H9 (cell line): ENCODE results near the gene SLIT1. TPM values are rescaled to one million over a fixed set of nuclear protein-coding genes. Genes with fewer than 3 reads are reported as not detected.

ENCODE experiments used
- DNase-seq: peaks from one replicate; pipeline ENCODE4 v3.0.0-alpha.2; 2017
- H2AFZ ChIP-seq: one replicate; pipeline ENCODE4 v1.6.1; 2013; ENCODE audit warnings: mild to moderate bottlenecking, low read length, control low read depth, moderate library complexity
- H2AK5ac ChIP-seq: 2 replicates; pipeline ENCODE4 v1.6.1; 2013; ENCODE audit warnings: low read length, control low read depth, mixed read lengths; ENCODE audit not compliant: insufficient read length
- H2BK120ac ChIP-seq: one replicate; pipeline ENCODE4 v1.6.1; 2013; ENCODE audit warnings: low read depth, mild to moderate bottlenecking, low read length, control low read depth, inconsistent platforms; ENCODE audit not compliant: poor library complexity, severe bottlenecking
- H2BK12ac ChIP-seq: 2 replicates; pipeline ENCODE4 v1.6.1; 2013; ENCODE audit warnings: low read length, control low read depth, mixed read lengths, low read depth; ENCODE audit not compliant: insufficient read length
- H2BK15ac ChIP-seq: 2 replicates; pipeline ENCODE4 v1.6.1; 2013; ENCODE audit warnings: low read depth, low read length, control low read depth
- H2BK20ac ChIP-seq: one replicate; pipeline ENCODE4 v1.6.1; 2013; ENCODE audit warnings: low read depth, mild to moderate bottlenecking, low read length, control low read depth, inconsistent platforms; ENCODE audit not compliant: poor library complexity, severe bottlenecking
- H2BK5ac ChIP-seq: 2 replicates; pipeline ENCODE4 v1.6.1; 2013; ENCODE audit warnings: low read length, control low read depth, mixed read lengths; ENCODE audit not compliant: insufficient read length
- H3K14ac ChIP-seq: 2 replicates; pipeline ENCODE4 v1.6.1; 2013; ENCODE audit warnings: low read length, control low read depth; ENCODE audit not compliant: insufficient read depth
- H3K18ac ChIP-seq: 2 replicates; pipeline ENCODE4 v1.6.1; 2013; ENCODE audit warnings: low read depth, mild to moderate bottlenecking, mixed read lengths, low read length, control low read depth; ENCODE audit not compliant: insufficient read length
- H3K23ac ChIP-seq: 2 replicates; pipeline ENCODE4 v1.6.1; 2013; ENCODE audit warnings: low read length, control low read depth, mixed read lengths, low read depth; ENCODE audit not compliant: insufficient read length
- H3K23me2 ChIP-seq: 2 replicates; pipeline ENCODE4 v1.6.1; 2013; ENCODE audit warnings: low read depth, mild to moderate bottlenecking, mixed read lengths, low read length, control low read depth; ENCODE audit not compliant: insufficient read length, poor library complexity, severe bottlenecking
- H3K27ac ChIP-seq: 2 replicates; pipeline ENCODE4 v1.5.1; 2013; ENCODE audit warnings: low read length, control low read depth, mixed read lengths, low read depth; ENCODE audit not compliant: insufficient read length
- H3K27me3 ChIP-seq: 2 replicates; pipeline ENCODE4 v1.6.1; 2013; ENCODE audit warnings: low read length, control low read depth, inconsistent platforms; ENCODE audit not compliant: insufficient read depth
- H3K4ac ChIP-seq: 2 replicates; pipeline ENCODE4 v1.6.1; 2013; ENCODE audit warnings: low read depth, mild to moderate bottlenecking, control low read depth, inconsistent platforms, low read length, moderate library complexity
- H3K4me1 ChIP-seq: 2 replicates; pipeline ENCODE4 v1.6.1; 2013; ENCODE audit warnings: low read length, control low read depth, inconsistent platforms; ENCODE audit not compliant: insufficient read depth
- H3K4me2 ChIP-seq: 2 replicates; pipeline ENCODE4 v1.6.1; 2013; ENCODE audit warnings: low read length, control low read depth, mixed read lengths; ENCODE audit not compliant: insufficient read length, insufficient read depth
- H3K56ac ChIP-seq: 2 replicates; pipeline ENCODE4 v1.6.1; 2013; ENCODE audit warnings: low read depth, mild to moderate bottlenecking, mixed read lengths, low read length, control low read depth; ENCODE audit not compliant: insufficient read length
- H3K79me1 ChIP-seq: 2 replicates; pipeline ENCODE4 v1.6.1; 2013; ENCODE audit warnings: low read depth, mild to moderate bottlenecking, moderate library complexity, low read length, control low read depth, inconsistent platforms; ENCODE audit not compliant: insufficient read depth, poor library complexity, severe bottlenecking
- H3K79me2 ChIP-seq: 2 replicates; pipeline ENCODE4 v1.6.1; 2013; ENCODE audit warnings: low read length, control low read depth, inconsistent platforms; ENCODE audit not compliant: insufficient read depth
- H3K9ac ChIP-seq: 2 replicates; pipeline ENCODE4 v1.6.1; 2013; ENCODE audit warnings: low read length, control low read depth, mixed read lengths; ENCODE audit not compliant: insufficient read length; ENCODE audit errors: extremely low read depth
- H3K9me3 ChIP-seq: one replicate; pipeline ENCODE4 v1.6.1; 2013; ENCODE audit warnings: low read depth, low read length, inconsistent platforms; ENCODE audit not compliant: control insufficient read depth
- H3T11ph ChIP-seq: one replicate; pipeline ENCODE4 v1.6.1; 2013; ENCODE audit warnings: mild to moderate bottlenecking, low read length, control low read depth, inconsistent platforms
- H4K20me1 ChIP-seq: one replicate; pipeline ENCODE4 v1.6.1; 2013; ENCODE audit not compliant: control insufficient read depth, insufficient read length, insufficient read depth
- H4K5ac ChIP-seq: 2 replicates; pipeline ENCODE4 v1.6.1; 2013; ENCODE audit warnings: low read depth, mild to moderate bottlenecking, mixed read lengths, low read length, control low read depth; ENCODE audit not compliant: insufficient read length
- H4K8ac ChIP-seq: replicated peaks from 2 replicates; pipeline ENCODE4 v1.6.1; 2013; ENCODE audit warnings: low read length, control low read depth, mixed read lengths, low read depth; ENCODE audit not compliant: insufficient read length
- H4K91ac ChIP-seq: 2 replicates; pipeline ENCODE4 v1.6.1; 2013; ENCODE audit warnings: low read depth, mild to moderate bottlenecking, moderate library complexity, mixed read lengths, low read length, control low read depth; ENCODE audit not compliant: insufficient read length
- H3K27ac Mint-ChIP-seq, 3 experiments: 2 replicates in 2 of 3; 3 replicates in 1 of 3; pipeline ENCODE4 v1.8.0; 2020 to 2021; ENCODE audit warnings: mixed read lengths in 3 of 3, mild to moderate bottlenecking in 1 of 3, moderate library complexity in 1 of 3
- H3K27me3 Mint-ChIP-seq: 2 replicates; pipeline ENCODE4 v1.8.0; 2021; ENCODE audit warnings: low read depth, mild to moderate bottlenecking, moderate library complexity, mixed read lengths
- H3K36me3 Mint-ChIP-seq, 3 experiments: 2 replicates in 2 of 3; 3 replicates in 1 of 3; pipeline ENCODE4 v1.8.0; 2020 to 2021; ENCODE audit warnings: low read depth in 3 of 3, mixed read lengths in 3 of 3; ENCODE audit not compliant: insufficient read depth in 1 of 3
- H3K4me1 Mint-ChIP-seq, 2 experiments: 2 replicates each; pipeline ENCODE4 v1.8.0; 2020; ENCODE audit warnings: mixed read lengths in 2 of 2
- H3K4me3 Mint-ChIP-seq, 2 experiments: 2 replicates in 1 of 2; 3 replicates in 1 of 2; pipeline ENCODE4 v1.8.0; 2020 to 2021; ENCODE audit warnings: mild to moderate bottlenecking in 2 of 2, mixed read lengths in 2 of 2, moderate library complexity in 1 of 2
- H3K9me3 Mint-ChIP-seq, 2 experiments: 2 replicates in 1 of 2; 3 replicates in 1 of 2; pipeline ENCODE4 v1.8.0; 2020; ENCODE audit warnings: mild to moderate bottlenecking in 2 of 2, mixed read lengths in 2 of 2, moderate library complexity in 1 of 2
- WGBS: extraction: QIAGEN DNeasy Blood & Tissue Kit; methylation state at CpG from one replicate; pipeline ENCODE4 v1.1.7; 2013; ENCODE audit warnings: missing lambda C conversion rate, low lambda C conversion rate, mixed read lengths; ENCODE audit not compliant: insufficient read length; ENCODE audit errors: extremely low coverage; 5-methylcytosine and 5-hydroxymethylcytosine counted together
- total RNA-seq: library from RNA; stranded (reverse); gene quantifications from 2 replicates; pipeline ENCODE4 v1.2.1, GENCODE V29; 2021
- TF ChIP-seq, protein P1 (sequence below): fragments of 200-600 bp; sonication (generic); conservative IDR thresholded peaks from 3 replicates; pipeline ENCODE4 v1.8.0; 2021; ENCODE audit warnings: antibody characterized with exemption, mild to moderate bottlenecking

SLIT1 gene
- total RNA-seq, 1 experiment from 2014 or later, result 0.57 TPM

DNA sequence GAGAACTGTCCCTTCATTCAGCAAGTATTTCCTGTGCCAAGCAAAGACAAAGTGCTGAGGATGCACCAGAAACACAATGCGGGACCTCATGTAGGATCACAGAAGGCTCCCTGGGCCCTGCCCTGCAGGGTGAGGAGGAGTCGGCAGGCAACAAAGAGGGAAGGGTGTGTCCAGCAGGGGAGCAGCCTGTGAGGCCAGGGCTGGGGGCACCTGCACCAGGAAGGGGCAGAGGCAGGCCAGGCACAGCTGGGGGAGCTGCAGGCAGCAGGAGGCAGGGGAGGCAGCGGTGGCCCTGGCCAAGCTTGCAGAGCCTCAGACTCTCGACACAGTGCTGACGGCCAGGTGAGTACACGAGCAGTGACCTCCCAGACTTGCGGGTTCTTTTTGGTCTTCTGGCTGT lies 123.3 kb downstream of the SLIT1 start:
- no peak overlapping the region for H2BK5ac ChIP-seq
- H3K79me1 ChIP-seq, result no peaks in the 10 kb centered on the region
- H3K9me3 Mint-ChIP-seq, result no peaks in the 10 kb centered on the region
- H2BK20ac ChIP-seq, result no peak overlapping the region
- no peak overlapping the region for H3K4me2 ChIP-seq
- peak overlapping the region in 2 of 3 experiments; percentile 59 to 62; a peak in 2 of 7 replicates for H3K27ac Mint-ChIP-seq
- peaks cover 12 to 25% of the 10 kb centered on the region in 2 experiments for H3K4me1 Mint-ChIP-seq
- H2BK12ac ChIP-seq, result no peak overlapping the region
- DNase-seq, result no peak
- peaks cover 2% of the 10 kb centered on the region for H3K27me3 Mint-ChIP-seq
- H3K4me3 Mint-ChIP-seq, result no peak overlapping the region
- no peak overlapping the region for H3K56ac ChIP-seq
- no peak overlapping the region for H3K9ac ChIP-seq
- H3K36me3 Mint-ChIP-seq, result no peaks in the 10 kb centered on the region
- H3K4me1 ChIP-seq, result no peaks in the 10 kb centered on the region
- H2AK5ac ChIP-seq, result no peak overlapping the region
- no peak overlapping the region for H4K5ac ChIP-seq
- H3K9me3 ChIP-seq, result no peaks in the 10 kb centered on the region
- TF ChIP-seq, protein P1, sequence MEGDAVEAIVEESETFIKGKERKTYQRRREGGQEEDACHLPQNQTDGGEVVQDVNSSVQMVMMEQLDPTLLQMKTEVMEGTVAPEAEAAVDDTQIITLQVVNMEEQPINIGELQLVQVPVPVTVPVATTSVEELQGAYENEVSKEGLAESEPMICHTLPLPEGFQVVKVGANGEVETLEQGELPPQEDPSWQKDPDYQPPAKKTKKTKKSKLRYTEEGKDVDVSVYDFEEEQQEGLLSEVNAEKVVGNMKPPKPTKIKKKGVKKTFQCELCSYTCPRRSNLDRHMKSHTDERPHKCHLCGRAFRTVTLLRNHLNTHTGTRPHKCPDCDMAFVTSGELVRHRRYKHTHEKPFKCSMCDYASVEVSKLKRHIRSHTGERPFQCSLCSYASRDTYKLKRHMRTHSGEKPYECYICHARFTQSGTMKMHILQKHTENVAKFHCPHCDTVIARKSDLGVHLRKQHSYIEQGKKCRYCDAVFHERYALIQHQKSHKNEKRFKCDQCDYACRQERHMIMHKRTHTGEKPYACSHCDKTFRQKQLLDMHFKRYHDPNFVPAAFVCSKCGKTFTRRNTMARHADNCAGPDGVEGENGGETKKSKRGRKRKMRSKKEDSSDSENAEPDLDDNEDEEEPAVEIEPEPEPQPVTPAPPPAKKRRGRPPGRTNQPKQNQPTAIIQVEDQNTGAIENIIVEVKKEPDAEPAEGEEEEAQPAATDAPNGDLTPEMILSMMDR, result no peak
- WGBS, result no CpG with 5 or more reads among the region's 7 CpGs
- H4K20me1 ChIP-seq, result peaks cover 2% of the 10 kb centered on the region
- H2BK120ac ChIP-seq, result no peak overlapping the region
- H4K91ac ChIP-seq, result no peak overlapping the region
- H3K23ac ChIP-seq, result no peak overlapping the region
- no peaks in the 10 kb centered on the region for H3K23me2 ChIP-seq
- no peaks in the 10 kb centered on the region for H3K79me2 ChIP-seq
- no peak overlapping the region for H3T11ph ChIP-seq
- no peak overlapping the region for H4K8ac ChIP-seq
- no peak overlapping the region for H3K18ac ChIP-seq
- H2AFZ ChIP-seq, result no peak overlapping the region
- no peak overlapping the region for H2BK15ac ChIP-seq
- no peaks in the 10 kb centered on the region for H3K27me3 ChIP-seq
- no peak overlapping the region for H3K27ac ChIP-seq
- no peak overlapping the region; the same call in 1 of the 2 replicates for H3K14ac ChIP-seq
- no peak overlapping the region for H3K4ac ChIP-seq
